Rectal smooth muscle tissue (tissue), 1 donor: ENCODE measurements around the gene FAM110A.
"Not testable (repeated sequence)": the region's sequence is repeated elsewhere in the genome, so short reads cannot be mapped to it uniquely, and the experiment has no call there.

Experiments
- H3K27ac ChIP-seq: one replicate; pipeline ENCODE4 v1.7.0; 2013; ENCODE audit warnings: low read depth, low read length, inconsistent platforms
- H3K27me3 ChIP-seq: one replicate; pipeline ENCODE4 v1.7.0; 2013; ENCODE audit warnings: low read length; ENCODE audit not compliant: control insufficient read depth, insufficient read depth
- H3K36me3 ChIP-seq: one replicate; pipeline ENCODE4 v1.7.0; 2013; ENCODE audit warnings: low read length; ENCODE audit not compliant: control insufficient read depth, insufficient read depth
- H3K4me1 ChIP-seq: one replicate; pipeline ENCODE4 v1.7.0; 2013; ENCODE audit warnings: low read length; ENCODE audit not compliant: control insufficient read depth, insufficient read depth
- H3K4me3 ChIP-seq: one replicate; pipeline ENCODE4 v1.7.0; 2013; ENCODE audit warnings: low read length
- H3K9ac ChIP-seq: one replicate; pipeline ENCODE4 v1.7.0; 2013; ENCODE audit warnings: low read length

Gene FAM110A

GRCh38 chr20:833450-834150, at the start of gene FAM110A:
Gene FAM110A (plus strand): TSS chr20:833715. CDS start chr20:844805, 11,090 bp downstream.
- Histone ChIP-seq H3K27ac (no peak within 1 kb of the TSS), H3K9ac (peak within 1 kb of the TSS; percentile 64), H3K36me3 (no peaks in the 10 kb centered on the region), H3K27me3 (no peaks in the 10 kb centered on the region), H3K4me1 (peaks cover 3% of the 10 kb centered on the region), H3K4me3 (peak within 1 kb of the TSS; percentile 71)

- no peak overlapping the region for H3K27ac ChIP-seq
- no peak overlapping the region for H3K9ac ChIP-seq
- no peaks in the 10 kb centered on the region for H3K36me3 ChIP-seq
- H3K4me3 ChIP-seq: no peak overlapping the region
- H3K27me3 ChIP-seq: peaks cover 4% of the 10 kb centered on the region
- no peaks in the 10 kb centered on the region for H3K4me1 ChIP-seq
These were observed 45.7 kb upstream of the FAM110A start for GRCh38 chr20:787825-788224.

GRCh38 chr20:791056-791455, 42.5 kb upstream of the FAM110A start:
- no peak overlapping the region for H3K27ac ChIP-seq
- H3K27me3 ChIP-seq: no peaks in the 10 kb centered on the region
- no peaks in the 10 kb centered on the region for H3K4me1 ChIP-seq
- H3K9ac ChIP-seq: no peak overlapping the region
- H3K36me3 ChIP-seq: no peaks in the 10 kb centered on the region
- H3K4me3 ChIP-seq: no peak overlapping the region

- no peak overlapping the region for H3K27ac ChIP-seq
- H3K4me1 ChIP-seq: no peaks in the 10 kb centered on the region
- no peak overlapping the region for H3K9ac ChIP-seq
- H3K4me3 ChIP-seq: no peak overlapping the region
- no peaks in the 10 kb centered on the region for H3K36me3 ChIP-seq
- no peaks in the 10 kb centered on the region for H3K27me3 ChIP-seq
These were observed 41.3 kb upstream of the FAM110A start for GRCh38 chr20:792248-792647.

- Histone ChIP-seq H3K9ac (no peak overlapping the region), H3K4me1 (no peaks in the 10 kb centered on the region), H3K4me3 (no peak overlapping the region), H3K36me3 (no peaks in the 10 kb centered on the region), H3K27me3 (no peaks in the 10 kb centered on the region), H3K27ac (no peak overlapping the region)
These were observed 36.6 kb upstream of the FAM110A start for GRCh38 chr20:796921-797320.

- H3K9ac ChIP-seq, H3K36me3 ChIP-seq, H3K27ac ChIP-seq, H3K27me3 ChIP-seq, H3K4me1 ChIP-seq, H3K4me3 ChIP-seq: not testable (repeated sequence)
These were observed 34.8 kb upstream of the FAM110A start for GRCh38 chr20:798746-799145.

- not testable (repeated sequence) for H3K9ac ChIP-seq, H3K4me3 ChIP-seq, H3K4me1 ChIP-seq, H3K27me3 ChIP-seq, H3K36me3 ChIP-seq, H3K27ac ChIP-seq
These were observed 33.5 kb upstream of the FAM110A start for GRCh38 chr20:800026-800425.

GRCh38 chr20:801678-802077, 31.8 kb upstream of the FAM110A start:
- H3K36me3 ChIP-seq: no peaks in the 10 kb centered on the region
- no peaks in the 10 kb centered on the region for H3K4me1 ChIP-seq
- no peak overlapping the region for H3K4me3 ChIP-seq
- no peak overlapping the region for H3K9ac ChIP-seq
- no peak overlapping the region for H3K27ac ChIP-seq
- no peaks in the 10 kb centered on the region for H3K27me3 ChIP-seq

GRCh38 chr20:805713-806112, 27.8 kb upstream of the FAM110A start:
- H3K27me3 ChIP-seq: no peaks in the 10 kb centered on the region
- H3K27ac ChIP-seq: no peak overlapping the region
- H3K9ac ChIP-seq: no peak overlapping the region
- no peaks in the 10 kb centered on the region for H3K36me3 ChIP-seq
- no peak overlapping the region for H3K4me3 ChIP-seq
- H3K4me1 ChIP-seq: no peaks in the 10 kb centered on the region

- H3K4me1 ChIP-seq, H3K4me3 ChIP-seq, H3K36me3 ChIP-seq, H3K27me3 ChIP-seq, H3K9ac ChIP-seq, H3K27ac ChIP-seq: not testable (repeated sequence)
These were observed 21.6 kb upstream of the FAM110A start for GRCh38 chr20:811776-812434.

- H3K4me3 ChIP-seq, H3K4me1 ChIP-seq, H3K27me3 ChIP-seq, H3K27ac ChIP-seq, H3K9ac ChIP-seq, H3K36me3 ChIP-seq: not testable (repeated sequence)
These were observed 21.1 kb upstream of the FAM110A start for GRCh38 chr20:812435-812814.

GRCh38 chr20:813390-813789, 20.1 kb upstream of the FAM110A start:
- no peak overlapping the region for H3K4me3 ChIP-seq
- H3K27ac ChIP-seq: no peak overlapping the region
- H3K4me1 ChIP-seq: no peaks in the 10 kb centered on the region
- peaks cover 3% of the 10 kb centered on the region for H3K27me3 ChIP-seq
- H3K9ac ChIP-seq: no peak overlapping the region
- no peaks in the 10 kb centered on the region for H3K36me3 ChIP-seq

GRCh38 chr20:815226-815625, 18.3 kb upstream of the FAM110A start:
- H3K4me1 ChIP-seq: no peaks in the 10 kb centered on the region
- H3K4me3 ChIP-seq: no peak overlapping the region
- H3K27ac ChIP-seq: no peak overlapping the region
- H3K36me3 ChIP-seq: no peaks in the 10 kb centered on the region
- no peak overlapping the region for H3K9ac ChIP-seq
- H3K27me3 ChIP-seq: peaks cover 3% of the 10 kb centered on the region
